IMR-90 (cell line): ENCODE measurements around the gene ARFGAP3. TPM values are rescaled to one million over a fixed set of nuclear protein-coding genes. Genes with fewer than 3 reads are reported as not detected.

Experiments used
- ATAC-seq: fragments of 200-7000 bp; cut with Tn5 transposase; 2 replicates; pipeline ENCODE4 v1.9.1; 2020; ENCODE audit warnings: low read depth, mild to moderate bottlenecking, moderate library complexity
- BruUV-seq: library from RNA; stranded (reverse); fragments of 400-500 nt; replicated peaks from 2 replicates; lab custom pipeline; 2021; lab: Mats Ljungman, UMichigan
- CTCF ChIA-PET: fragments of 300-600 bp; formaldehyde crosslinking; extraction: SDS; loops from one replicate; lab custom pipeline; 2021; ENCODE audit warnings: antibody characterized with exemption; lab: Yijun Ruan, JAX
- POLR2A ChIA-PET: fragments of 300-600 bp; sonication (Branson Sonifier 250); formaldehyde crosslinking; loops from one replicate; lab custom pipeline; 2022; ENCODE audit warnings: antibody characterized with exemption; ENCODE audit not compliant: unreplicated experiment; lab: Charles Lee
- DNase-seq: peaks from one replicate; pipeline ENCODE4 v3.0.0; 2013
- H2AFZ ChIP-seq: replicated peaks from 2 replicates; pipeline ENCODE3; 2013; ENCODE audit warnings: low read length, mild to moderate bottlenecking; ENCODE audit not compliant: poor library complexity
- H2AK5ac ChIP-seq: 2 replicates; pipeline ENCODE4 v1.6.1; 2013; ENCODE audit warnings: low read depth, low read length, inconsistent platforms
- H2AK9ac ChIP-seq: replicated peaks from 2 replicates; pipeline ENCODE3; 2013; ENCODE audit warnings: mild to moderate bottlenecking, low read depth, low read length, moderate library complexity; ENCODE audit not compliant: poor library complexity
- H2BK120ac ChIP-seq: 2 replicates; pipeline ENCODE4 v1.6.1; 2013; ENCODE audit warnings: low read depth, low read length, inconsistent platforms
- H2BK15ac ChIP-seq: 3 replicates; pipeline ENCODE4 v1.6.1; 2013; ENCODE audit warnings: low read depth, low read length, inconsistent platforms
- H2BK20ac ChIP-seq: 2 replicates; pipeline ENCODE4 v1.6.1; 2013; ENCODE audit warnings: low read depth, mild to moderate bottlenecking, inconsistent platforms, low read length, moderate library complexity
- H2BK5ac ChIP-seq: 2 replicates; pipeline ENCODE4 v1.6.1; 2013; ENCODE audit warnings: mild to moderate bottlenecking, low read depth, low read length, inconsistent platforms; ENCODE audit not compliant: poor library complexity, severe bottlenecking
- H3K14ac ChIP-seq: replicated peaks from 2 replicates; pipeline ENCODE4 v1.6.1; 2013; ENCODE audit warnings: low read depth, low read length, inconsistent platforms
- H3K18ac ChIP-seq: 2 replicates; pipeline ENCODE4 v1.6.1; 2013; ENCODE audit warnings: low read depth, low read length, control low read depth
- H3K23ac ChIP-seq: 2 replicates; pipeline ENCODE4 v1.6.1; 2013; ENCODE audit warnings: low read depth, low read length, inconsistent platforms
- H3K27ac ChIP-seq: 2 replicates; pipeline ENCODE4 v1.5.1; 2013; ENCODE audit warnings: mild to moderate bottlenecking, control low read depth, low read length; ENCODE audit not compliant: insufficient read depth
- H3K27me3 ChIP-seq: 2 replicates; pipeline ENCODE4 v1.6.1; 2013; ENCODE audit warnings: low read length; ENCODE audit not compliant: control insufficient read depth, insufficient read depth
- H3K36me3 ChIP-seq: 2 replicates; pipeline ENCODE4 v1.6.1; 2013; ENCODE audit warnings: low read length, mixed read lengths; ENCODE audit not compliant: control insufficient read depth, insufficient read depth
- H3K4ac ChIP-seq: 2 replicates; pipeline ENCODE4 v1.6.1; 2013; ENCODE audit warnings: low read depth, low read length, inconsistent platforms
- H3K4me1 ChIP-seq: 2 replicates; pipeline ENCODE4 v1.6.1; 2013; ENCODE audit warnings: low read length, mixed read lengths; ENCODE audit not compliant: control insufficient read depth, insufficient read depth
- H3K4me2 ChIP-seq: 2 replicates; pipeline ENCODE4 v1.6.1; 2013; ENCODE audit warnings: low read depth, mild to moderate bottlenecking, control low read depth, low read length, moderate library complexity
- H3K4me3 ChIP-seq: 2 replicates; pipeline ENCODE4 v1.5.1; 2013; ENCODE audit warnings: low read depth, mild to moderate bottlenecking, control low read depth, low read length, moderate library complexity; ENCODE audit not compliant: insufficient read depth
- H3K56ac ChIP-seq: 2 replicates; pipeline ENCODE4 v1.6.1; 2013; ENCODE audit warnings: low read length, inconsistent platforms; ENCODE audit not compliant: insufficient read depth; ENCODE audit errors: extremely low read depth
- H3K79me1 ChIP-seq, 2 experiments: 2 replicates each; pipeline ENCODE4 v1.6.1; 2013; ENCODE audit warnings: low read length in 2 of 2, inconsistent platforms in 1 of 2, low read depth in 1 of 2
- H3K9ac ChIP-seq: 2 replicates; pipeline ENCODE4 v1.6.1; 2013; ENCODE audit warnings: low read depth, low read length, control low read depth
- H3K9me1 ChIP-seq: 2 replicates; pipeline ENCODE4 v1.6.1; 2013; ENCODE audit warnings: low read length, inconsistent platforms; ENCODE audit not compliant: insufficient read depth
- H3K9me3 ChIP-seq: 2 replicates; pipeline ENCODE4 v1.6.1; 2013; ENCODE audit warnings: low read length; ENCODE audit not compliant: control insufficient read depth, insufficient read depth
- H4K20me1 ChIP-seq: 2 replicates; pipeline ENCODE4 v1.6.1; 2013; ENCODE audit warnings: low read length, inconsistent platforms; ENCODE audit not compliant: insufficient read depth
- H4K5ac ChIP-seq: 2 replicates; pipeline ENCODE4 v1.6.1; 2013; ENCODE audit warnings: mild to moderate bottlenecking, low read depth, low read length, control low read depth
- H4K8ac ChIP-seq, 2 experiments: 2 replicates each; pipeline ENCODE4 v1.6.1; 2013; ENCODE audit warnings: low read depth in 2 of 2, low read length in 2 of 2, control low read depth in 1 of 2, inconsistent platforms in 1 of 2
- H4K91ac ChIP-seq: 2 replicates; pipeline ENCODE4 v1.6.1; 2013; ENCODE audit warnings: low read depth, low read length, inconsistent platforms; ENCODE audit not compliant: insufficient read depth
- CEBPB ChIP-seq: IDR thresholded peaks from 2 replicates; pipeline ENCODE4 v1.6.1; 2012; ENCODE audit warnings: low read depth, low read length, improper control_type of control experiment
- CHD1 ChIP-seq: IDR thresholded peaks from 2 replicates; pipeline ENCODE4 v1.6.1; 2012; ENCODE audit warnings: low read depth, low read length, improper control_type of control experiment
- FOS ChIP-seq: fragments of 150-350 bp; IDR thresholded peaks from 2 replicates; pipeline ENCODE4 v1.6.1; 2016; ENCODE audit warnings: low read depth, low read length
- MAFK ChIP-seq: IDR thresholded peaks from 2 replicates; pipeline ENCODE4 v1.6.1; 2012; ENCODE audit warnings: low read depth, low read length, improper control_type of control experiment
- MAZ ChIP-seq: IDR thresholded peaks from 2 replicates; pipeline ENCODE4 v1.6.1; 2012; ENCODE audit warnings: low read depth, mild to moderate bottlenecking, low read length, improper control_type of control experiment, moderate library complexity, borderline replicate concordance
- MXI1 ChIP-seq: IDR thresholded peaks from 2 replicates; pipeline ENCODE4 v1.6.1; 2012; ENCODE audit warnings: low read depth, mild to moderate bottlenecking, low read length, moderate library complexity, borderline replicate concordance
- NFE2L2 ChIP-seq: fragments of 150-350 bp; IDR thresholded peaks from 2 replicates; pipeline ENCODE4 v1.6.1; 2016; ENCODE audit warnings: low read depth, mild to moderate bottlenecking, low read length
- RAD21 ChIP-seq: IDR thresholded peaks from 2 replicates; pipeline ENCODE4 v1.6.1; 2012; ENCODE audit warnings: low read length, improper control_type of control experiment
- RCOR1 ChIP-seq: IDR thresholded peaks from 2 replicates; pipeline ENCODE4 v1.6.1; 2012; ENCODE audit warnings: mild to moderate bottlenecking, low read length, improper control_type of control experiment; ENCODE audit not compliant: insufficient replicate concordance
- RFX5 ChIP-seq: IDR thresholded peaks from 2 replicates; pipeline ENCODE4 v1.8.0; 2012; ENCODE audit warnings: low read depth, mild to moderate bottlenecking, low read length, moderate library complexity
- SMC3 ChIP-seq: fragments of 150-350 bp; IDR thresholded peaks from 2 replicates; pipeline ENCODE4 v1.6.1; 2016; ENCODE audit warnings: low read depth, mild to moderate bottlenecking, antibody characterized with exemption, low read length, moderate library complexity
- WGBS, 2 experiments: methylation state at CpG; one replicate each; pipeline versions ENCODE4 v1.1.5 to v1.1.7; 2013; ENCODE audit warnings: missing lambda C conversion rate in 2 of 2; ENCODE audit not compliant: insufficient read length in 1 of 2; ENCODE audit errors: extremely low coverage in 2 of 2; 5-methylcytosine and 5-hydroxymethylcytosine counted together
- dilution Hi-C: fragments of 300-500 bp; cut with HindIII; formaldehyde crosslinking; loops from one replicate; pipeline ENCODE4 v1.14.3; 2018; ENCODE audit warnings: low sequenced_read_pairs; ENCODE audit not compliant: unreplicated experiment
- in situ Hi-C: fragments of 300-500 bp; cut with MboI; formaldehyde crosslinking; loops from 3 replicates; pipeline ENCODE4 v1.14.3; 2019; ENCODE audit warnings: low sequenced_read_pairs, inconsistent platforms, mixed read lengths
- intact Hi-C: fragments of 100-400 bp; cut with micrococcal nuclease; formaldehyde crosslinking; loops from 2 replicates; pipeline ENCODE4 v1.10.0; 2022
- polyA plus RNA-seq, 3 experiments: library from polyadenylated mRNA; depleted of rRNA; stranded (reverse); fragments of >200 nt; gene quantifications; 2 replicates each; pipeline ENCODE4 v1.2.3, GENCODE V29; 2012; ENCODE audit warnings: low replicate concordance in 1 of 3
- total RNA-seq: library from RNA; depleted of rRNA; stranded (reverse); fragments of >200 nt; gene quantifications from 2 replicates; pipeline ENCODE4 v1.2.3, GENCODE V29; 2012
- TF ChIP-seq, protein P1 (sequence below): conservative IDR thresholded peaks from 2 replicates; pipeline ENCODE4 v1.5.1; 2012; ENCODE audit warnings: mild to moderate bottlenecking, low read depth, low read length, improper control_type of control experiment
- TF ChIP-seq, protein P2 (sequence below): fragments of 150-350 bp; IDR thresholded peaks from 2 replicates; pipeline ENCODE4 v1.6.1; 2017; ENCODE audit warnings: mild to moderate bottlenecking, antibody characterized with exemption, low read length, low read depth
- TF ChIP-seq, protein P3 (sequence below): fragments of 150-350 bp; IDR thresholded peaks from 2 replicates; pipeline ENCODE4 v1.6.1; 2016; ENCODE audit warnings: low read depth, mild to moderate bottlenecking, low read length, moderate library complexity, borderline replicate concordance

Gene ARFGAP3
- total and polyA plus RNA-seq, 2 of the 4 experiments (the other 2 are of a cell fraction) = 50.0 to 70.1 TPM

DNA sequence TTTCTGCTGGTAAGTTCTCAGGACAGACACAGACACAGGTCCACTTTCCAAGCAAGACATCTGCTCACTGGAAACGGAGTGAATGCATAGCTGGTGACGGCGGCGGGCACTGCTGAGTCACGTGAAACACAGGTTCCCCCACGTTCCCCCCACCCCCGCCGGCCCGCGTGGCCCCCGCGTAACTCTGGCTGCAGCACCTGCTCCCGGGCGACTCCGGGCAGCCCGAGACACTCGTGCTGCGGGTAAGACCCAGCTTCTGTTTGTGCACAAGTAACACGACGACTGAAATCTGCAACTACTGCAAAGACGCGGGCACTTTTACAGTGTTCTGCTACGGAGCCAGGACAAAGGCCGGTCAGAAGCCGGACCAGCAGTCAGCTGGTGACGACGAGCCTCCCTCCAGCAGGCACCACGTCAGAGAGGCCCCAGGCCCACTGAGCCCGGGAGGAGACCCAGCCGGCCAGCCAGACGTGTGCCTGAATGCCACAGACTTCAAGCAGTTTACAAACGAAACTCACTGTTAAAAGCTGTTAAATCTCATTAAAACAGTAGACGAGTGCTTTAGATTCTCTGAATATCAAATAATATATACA is 12.9 kb upstream of the ARFGAP3 start:
- Histone ChIP-seq H3K4me3 (no peak overlapping the region), H3K79me1 (peaks cover 3 to 4% of the 10 kb centered on the region in 2 experiments; a peak in 2 of 4 replicates), H3K4me2 (no peak overlapping the region), H2BK15ac (no peak overlapping the region), H2AK5ac (no peak overlapping the region), H4K5ac (no peak overlapping the region), H3K18ac (no peak overlapping the region), H4K8ac (no peak overlapping the region), H4K91ac (no peak overlapping the region), H3K23ac (no peak overlapping the region), H2BK120ac (no peak overlapping the region), H3K4ac (no peak overlapping the region), H3K14ac (no peak overlapping the region), H2AFZ (no peak overlapping the region), H3K27me3 (no peaks in the 10 kb centered on the region), H2BK5ac (no peak overlapping the region), H3K27ac (no peak overlapping the region), H3K9me3 (no peaks in the 10 kb centered on the region), H2BK20ac (no peak overlapping the region), H4K20me1 (peaks cover 8% of the 10 kb centered on the region), H3K4me1 (no peaks in the 10 kb centered on the region), H3K9me1 (0 out of 2 replicates have a peak, but pooled peaks cover 2% of the 10 kb centered on the region), H2AK9ac (no peak overlapping the region), H3K56ac (no peak overlapping the region), H3K36me3 (peaks cover 40% of the 10 kb centered on the region), H3K9ac (no peak overlapping the region)
- ChIA-PET POLR2A (no interaction called here), CTCF (no interaction called here)
- DNase-seq (no peak), ATAC-seq (no peak)
- in situ Hi-C loops = no loop called here
- no TSS peak for BruUV-seq
- dilution Hi-C loops = no loop called here
- TF ChIP-seq CEBPB (no peak), NFE2L2 (no peak), RFX5 (no peak), MAZ (no peak), MXI1 (no peak), CHD1 (no peak), FOS (no peak), RCOR1 (no peak), RAD21 (no peak), MAFK (no peak), SMC3 (no peak)
- TF ChIP-seq, protein P1, sequence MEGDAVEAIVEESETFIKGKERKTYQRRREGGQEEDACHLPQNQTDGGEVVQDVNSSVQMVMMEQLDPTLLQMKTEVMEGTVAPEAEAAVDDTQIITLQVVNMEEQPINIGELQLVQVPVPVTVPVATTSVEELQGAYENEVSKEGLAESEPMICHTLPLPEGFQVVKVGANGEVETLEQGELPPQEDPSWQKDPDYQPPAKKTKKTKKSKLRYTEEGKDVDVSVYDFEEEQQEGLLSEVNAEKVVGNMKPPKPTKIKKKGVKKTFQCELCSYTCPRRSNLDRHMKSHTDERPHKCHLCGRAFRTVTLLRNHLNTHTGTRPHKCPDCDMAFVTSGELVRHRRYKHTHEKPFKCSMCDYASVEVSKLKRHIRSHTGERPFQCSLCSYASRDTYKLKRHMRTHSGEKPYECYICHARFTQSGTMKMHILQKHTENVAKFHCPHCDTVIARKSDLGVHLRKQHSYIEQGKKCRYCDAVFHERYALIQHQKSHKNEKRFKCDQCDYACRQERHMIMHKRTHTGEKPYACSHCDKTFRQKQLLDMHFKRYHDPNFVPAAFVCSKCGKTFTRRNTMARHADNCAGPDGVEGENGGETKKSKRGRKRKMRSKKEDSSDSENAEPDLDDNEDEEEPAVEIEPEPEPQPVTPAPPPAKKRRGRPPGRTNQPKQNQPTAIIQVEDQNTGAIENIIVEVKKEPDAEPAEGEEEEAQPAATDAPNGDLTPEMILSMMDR = no peak
- TF ChIP-seq, protein P2, sequence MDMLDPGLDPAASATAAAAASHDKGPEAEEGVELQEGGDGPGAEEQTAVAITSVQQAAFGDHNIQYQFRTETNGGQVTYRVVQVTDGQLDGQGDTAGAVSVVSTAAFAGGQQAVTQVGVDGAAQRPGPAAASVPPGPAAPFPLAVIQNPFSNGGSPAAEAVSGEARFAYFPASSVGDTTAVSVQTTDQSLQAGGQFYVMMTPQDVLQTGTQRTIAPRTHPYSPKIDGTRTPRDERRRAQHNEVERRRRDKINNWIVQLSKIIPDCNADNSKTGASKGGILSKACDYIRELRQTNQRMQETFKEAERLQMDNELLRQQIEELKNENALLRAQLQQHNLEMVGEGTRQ = no peak
- TF ChIP-seq, protein P3, sequence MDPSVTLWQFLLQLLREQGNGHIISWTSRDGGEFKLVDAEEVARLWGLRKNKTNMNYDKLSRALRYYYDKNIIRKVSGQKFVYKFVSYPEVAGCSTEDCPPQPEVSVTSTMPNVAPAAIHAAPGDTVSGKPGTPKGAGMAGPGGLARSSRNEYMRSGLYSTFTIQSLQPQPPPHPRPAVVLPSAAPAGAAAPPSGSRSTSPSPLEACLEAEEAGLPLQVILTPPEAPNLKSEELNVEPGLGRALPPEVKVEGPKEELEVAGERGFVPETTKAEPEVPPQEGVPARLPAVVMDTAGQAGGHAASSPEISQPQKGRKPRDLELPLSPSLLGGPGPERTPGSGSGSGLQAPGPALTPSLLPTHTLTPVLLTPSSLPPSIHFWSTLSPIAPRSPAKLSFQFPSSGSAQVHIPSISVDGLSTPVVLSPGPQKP = no peak
- WGBS, 2 experiments = 90% methylated on average over 21 of the region's 33 CpGs; no CpG with 5 or more reads in 1 of the 2 experiments
- intact Hi-C loops = no loop called here
